Measurements from ENCODE around the gene OR56A3. TPM values are rescaled to one million over a fixed set of nuclear protein-coding genes. Genes with fewer than 3 reads are reported as not detected.

The OR56A3 gene
- total RNA-seq, 1 donor from 2014 or later, result not detected

- no peaks in the 10 kb centered on the region for H3K27me3 Mint-ChIP-seq (ENCODE audit: unreplicated experiment)
- no peaks in the 10 kb centered on the region for H3K4me1 Mint-ChIP-seq (ENCODE audit: unreplicated experiment)
- TF ChIP-seq CTCF (IDR thresholded peaks at IDR 0.05), result no peak
- no peak within 1 kb of the TSS for H3K4me3 Mint-ChIP-seq (ENCODE audit: unreplicated experiment)
- DNase-seq (ENCODE audit: extremely low spot score, unreplicated experiment), result no peak
- H3K36me3 Mint-ChIP-seq (ENCODE audit: unreplicated experiment), result no peaks in the 10 kb centered on the region
- no peak within 1 kb of the TSS for H3K27ac Mint-ChIP-seq (ENCODE audit: unreplicated experiment)
- H3K9me3 Mint-ChIP-seq (ENCODE audit: unreplicated experiment), result peaks cover 18% of the 10 kb centered on the region
These were observed 26.3 kb downstream of the OR56A3 start, which contains the start of gene OR56A5 for GRCh38 chr11:5968394-5968793. Gene OR56A5 (minus strand): TSS chr11:5968494. CDS start chr11:5968494, 0 bp downstream.

- Mint-ChIP-seq H3K36me3 (ENCODE audit: unreplicated experiment) (no peaks in the 10 kb centered on the region), H3K9me3 (ENCODE audit: unreplicated experiment) (peaks cover 14% of the 10 kb centered on the region), H3K4me1 (ENCODE audit: unreplicated experiment) (no peaks in the 10 kb centered on the region), H3K27ac (ENCODE audit: unreplicated experiment) (no peak overlapping the region), H3K4me3 (ENCODE audit: unreplicated experiment) (no peak overlapping the region), H3K27me3 (ENCODE audit: unreplicated experiment) (no peaks in the 10 kb centered on the region)
- no peak for TF ChIP-seq CTCF (IDR thresholded peaks at IDR 0.05)
- no peak for DNase-seq (ENCODE audit: extremely low spot score, unreplicated experiment)
These were observed 31.5 kb downstream of the OR56A3 start for GRCh38 chr11:5973530-5973929.

- H3K4me1 Mint-ChIP-seq (ENCODE audit: unreplicated experiment), result no peaks in the 10 kb centered on the region
- no peak for TF ChIP-seq CTCF (IDR thresholded peaks at IDR 0.05)
- no peak for DNase-seq (ENCODE audit: extremely low spot score, unreplicated experiment)
- no peaks in the 10 kb centered on the region for H3K36me3 Mint-ChIP-seq (ENCODE audit: unreplicated experiment)
- H3K27ac Mint-ChIP-seq (ENCODE audit: unreplicated experiment), result no peak overlapping the region
- H3K9me3 Mint-ChIP-seq (ENCODE audit: unreplicated experiment), result peaks cover 11% of the 10 kb centered on the region
- H3K4me3 Mint-ChIP-seq (ENCODE audit: unreplicated experiment), result no peak overlapping the region
- no peaks in the 10 kb centered on the region for H3K27me3 Mint-ChIP-seq (ENCODE audit: unreplicated experiment)
These were observed 41.4 kb downstream of the OR56A3 start for GRCh38 chr11:5983443-5983842.

GRCh38 chr11:5986885-5987284 is 44.8 kb downstream of the OR56A3 start, which contains the start of gene OR52L1:
Gene OR52L1 (minus strand): TSS chr11:5986985. CDS start chr11:5986930, 55 bp downstream.
- TF ChIP-seq CTCF (IDR thresholded peaks at IDR 0.05), result no peak
- Mint-ChIP-seq H3K27me3 (ENCODE audit: unreplicated experiment) (peaks cover 3% of the 10 kb centered on the region), H3K9me3 (ENCODE audit: unreplicated experiment) (no peaks in the 10 kb centered on the region), H3K4me1 (ENCODE audit: unreplicated experiment) (no peaks in the 10 kb centered on the region), H3K27ac (ENCODE audit: unreplicated experiment) (no peak within 1 kb of the TSS), H3K36me3 (ENCODE audit: unreplicated experiment) (no peaks in the 10 kb centered on the region), H3K4me3 (ENCODE audit: unreplicated experiment) (no peak within 1 kb of the TSS)
- no peak for DNase-seq (ENCODE audit: extremely low spot score, unreplicated experiment)

- TF ChIP-seq CTCF (IDR thresholded peaks at IDR 0.05), result no peak
- Mint-ChIP-seq H3K27me3 (ENCODE audit: unreplicated experiment) (peaks cover 3% of the 10 kb centered on the region), H3K4me3 (ENCODE audit: unreplicated experiment) (no peak overlapping the region), H3K4me1 (ENCODE audit: unreplicated experiment) (no peaks in the 10 kb centered on the region), H3K27ac (ENCODE audit: unreplicated experiment) (no peak overlapping the region), H3K9me3 (ENCODE audit: unreplicated experiment) (no peaks in the 10 kb centered on the region), H3K36me3 (ENCODE audit: unreplicated experiment) (no peaks in the 10 kb centered on the region)
- DNase-seq (ENCODE audit: extremely low spot score, unreplicated experiment), result no peak
These were observed 47.2 kb downstream of the OR56A3 start for GRCh38 chr11:5989203-5989602.
